ENCODE data around the gene SETD1A.
A peak's percentile ranks its signal among the peaks of the same experiment; 100 is the strongest.
"Not testable (repeated sequence)": the region's sequence is repeated elsewhere in the genome, so short reads cannot be mapped to it uniquely, and the experiment has no call there.

Gene SETD1A

GRCh38 chr16:31008149-31008548 lies 50.6 kb downstream of the SETD1A start:
- TF ChIP-seq GATA1 (IDR thresholded peaks at IDR 0.05; ENCODE audit: low read depth, low read length) = no peak
- no peak for TF ChIP-seq POLR2A (IDR thresholded peaks at IDR 0.05; ENCODE audit: low read length)
- DNase-seq = no peak

- TF ChIP-seq GATA1 (IDR thresholded peaks at IDR 0.05; ENCODE audit: low read depth, low read length) = no peak
- no peak for TF ChIP-seq POLR2A (IDR thresholded peaks at IDR 0.05; ENCODE audit: low read length)
These were observed 51.0 kb downstream of the SETD1A start for GRCh38 chr16:31008551-31008950.

DNA sequence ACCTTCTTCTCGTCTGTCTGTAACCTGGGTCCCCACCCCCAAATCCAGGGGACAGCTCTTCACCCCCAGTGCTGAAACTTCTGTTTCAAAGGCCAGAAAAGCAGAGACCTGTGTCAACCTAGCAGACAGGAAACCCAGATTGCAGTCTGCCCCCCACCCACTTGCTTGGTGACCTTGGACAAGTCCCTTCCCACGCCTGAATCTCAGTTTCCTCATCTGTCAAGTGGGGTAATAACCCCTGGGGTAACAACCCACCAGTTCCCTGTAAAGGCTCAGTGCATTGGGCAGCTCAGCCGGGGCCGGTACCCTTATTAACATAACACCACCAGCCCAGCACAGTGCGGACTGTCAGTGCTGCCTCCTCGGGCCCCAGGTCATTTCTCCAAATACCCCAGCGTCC lies 51.6 kb downstream of the SETD1A start:
- no peak for TF ChIP-seq GATA1 (IDR thresholded peaks at IDR 0.05; ENCODE audit: low read depth, low read length)
- TF ChIP-seq POLR2A (IDR thresholded peaks at IDR 0.05; ENCODE audit: low read length) = no peak
- no peak for DNase-seq

More at GRCh38 chr16:31008551-31008950, 51.0 kb downstream of the SETD1A start:
- DNase-seq = no peak

GRCh38 chr16:31009894-31010584 lies 52.5 kb downstream of the SETD1A start:
- TF ChIP-seq GATA1 (IDR thresholded peaks at IDR 0.05; ENCODE audit: low read depth, low read length) = no peak
- no peak for TF ChIP-seq POLR2A (IDR thresholded peaks at IDR 0.05; ENCODE audit: low read length)
- DNase-seq = no peak

DNA sequence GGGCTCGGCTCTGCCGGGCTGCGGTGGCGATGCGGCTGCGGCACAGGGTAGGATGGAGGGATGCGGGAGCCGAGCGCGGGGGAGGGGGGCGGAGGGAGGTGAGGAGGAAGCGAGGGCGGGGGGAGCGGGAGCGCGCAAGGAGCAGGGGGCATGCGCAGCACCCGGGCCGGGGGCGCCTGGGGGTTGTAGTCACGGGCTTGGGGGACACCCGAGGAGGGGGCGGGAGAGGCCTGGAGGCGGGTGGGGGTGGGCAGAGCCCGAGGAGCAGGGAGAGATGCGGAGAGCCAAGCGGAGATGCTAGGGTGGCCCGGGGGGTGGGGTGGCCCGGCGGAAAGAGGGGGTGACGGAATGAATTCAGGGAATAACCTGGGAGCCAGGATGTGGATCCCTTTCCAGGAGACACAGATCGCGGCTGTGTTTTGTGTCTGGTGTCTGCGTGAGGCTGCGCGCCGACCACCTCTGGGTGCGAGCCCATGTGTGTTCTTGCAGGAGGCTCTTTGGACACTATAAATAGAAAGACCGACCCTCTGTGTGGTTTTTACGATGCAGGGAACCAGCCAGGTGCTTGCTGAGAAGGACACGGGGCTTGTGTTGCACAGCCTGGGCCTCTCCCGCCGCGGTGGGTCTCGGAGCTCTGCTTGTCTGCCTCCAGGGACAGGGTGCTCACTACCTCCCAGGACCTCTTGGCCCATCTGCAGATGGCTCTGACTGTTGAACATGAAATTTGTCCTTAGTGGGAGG lies 53.2 kb downstream of the SETD1A start, which contains the start of gene STX1B:
Gene STX1B (minus strand): TSS at position 54 of the 741 bp plus-strand sequence. CDS start 242 bp downstream, outside the sequence.
- no peak for DNase-seq
- no peak for TF ChIP-seq POLR2A (IDR thresholded peaks at IDR 0.05; ENCODE audit: low read length)
- no peak for TF ChIP-seq GATA1 (IDR thresholded peaks at IDR 0.05; ENCODE audit: low read depth, low read length)

DNA sequence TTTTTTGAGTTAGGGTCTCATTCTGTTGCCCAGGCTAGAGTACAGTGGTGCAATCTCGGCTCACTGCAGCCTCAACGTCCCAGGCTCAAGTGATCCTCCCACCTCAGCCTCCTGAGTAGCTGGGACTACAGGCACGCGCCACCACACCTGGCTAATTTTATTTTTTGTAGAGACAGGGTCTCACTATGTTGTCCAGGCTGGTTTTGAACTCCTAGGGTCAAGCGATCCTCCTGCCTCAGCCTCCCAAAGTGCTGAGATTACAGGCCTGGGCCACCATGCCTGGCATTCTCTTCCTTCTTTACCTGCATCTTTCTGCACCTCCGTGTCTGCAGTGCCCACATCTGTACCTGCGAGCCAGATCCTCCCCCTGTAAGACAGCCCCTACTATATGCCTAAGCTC lies 54.3 kb downstream of the SETD1A start:
- DNase-seq = not testable (repeated sequence)

GRCh38 chr16:31013292-31013691 lies 55.7 kb downstream of the SETD1A start:
- not testable (repeated sequence) for DNase-seq

DNA sequence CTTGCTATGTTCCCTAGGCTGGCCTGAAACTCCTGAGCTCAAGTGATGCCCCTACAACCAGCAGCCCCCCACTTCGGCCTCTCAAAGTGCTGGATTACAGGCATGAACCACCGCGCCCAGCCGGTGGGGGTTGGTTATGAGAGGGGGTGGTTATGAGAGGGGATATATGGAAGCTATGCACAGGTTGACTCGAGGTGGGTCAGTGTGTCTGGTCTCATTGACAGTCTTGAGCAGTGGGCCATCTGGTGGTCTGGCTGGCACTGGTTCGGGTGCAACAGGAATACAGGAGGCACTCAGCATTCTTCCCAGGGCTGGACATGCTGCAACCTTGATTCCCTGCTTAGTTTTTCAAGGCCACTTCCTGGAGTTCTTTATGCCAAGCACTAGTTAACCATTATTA lies 58.5 kb downstream of the SETD1A start:
- no peak for TF ChIP-seq POLR2A (IDR thresholded peaks at IDR 0.05; ENCODE audit: low read length)
- no peak for TF ChIP-seq GATA1 (IDR thresholded peaks at IDR 0.05; ENCODE audit: low read depth, low read length)
- DNase-seq = no peak

DNA sequence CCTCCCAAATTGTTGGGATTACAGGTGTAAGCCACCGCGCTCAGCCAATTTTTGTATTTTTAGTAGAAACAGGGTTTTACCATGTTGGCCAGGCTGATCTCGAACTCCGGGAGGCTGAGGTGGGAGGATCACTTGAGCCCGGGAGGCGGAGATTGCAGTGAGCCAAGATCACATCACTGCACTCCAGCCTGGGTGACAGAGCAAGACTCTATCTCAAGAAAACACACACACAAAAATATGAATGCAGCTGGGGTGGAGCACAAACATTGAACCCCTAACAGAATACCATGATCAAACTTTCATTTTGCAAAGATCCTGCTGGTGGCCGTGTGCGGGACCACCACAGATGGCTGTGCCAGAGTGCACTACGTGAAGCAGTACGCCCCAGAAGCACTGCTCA lies 60.2 kb downstream of the SETD1A start:
- peak; percentile 72 to 82 for DNase-seq

DNA sequence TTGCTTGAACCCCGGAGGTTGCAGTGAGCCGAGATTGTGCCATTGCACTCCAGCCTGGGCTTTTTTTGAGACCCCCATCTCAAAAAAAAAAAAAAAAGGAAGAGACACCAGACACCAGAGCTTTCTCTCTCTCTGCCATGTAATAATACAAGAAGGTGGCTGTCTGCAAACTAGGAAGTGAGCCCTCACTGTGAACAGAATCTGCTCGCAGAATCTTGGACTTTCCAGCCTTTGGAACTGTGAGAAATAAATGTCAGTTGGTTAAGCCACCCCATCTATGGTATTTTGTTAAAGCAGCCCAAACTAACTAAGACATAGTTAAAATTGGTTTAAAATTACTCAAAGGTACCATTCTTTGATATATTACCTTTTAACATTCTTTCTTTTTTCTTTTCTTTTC lies 63.0 kb downstream of the SETD1A start:
- DNase-seq = no peak

GRCh38 chr16:31022544-31023251 lies 65.1 kb downstream of the SETD1A start:
- no peak for TF ChIP-seq POLR2A (IDR thresholded peaks at IDR 0.05; ENCODE audit: low read length)
- TF ChIP-seq GATA1 (IDR thresholded peaks at IDR 0.05; ENCODE audit: low read depth, low read length) = no peak
- no peak for DNase-seq

More for the DNA sequence above, 63.0 kb downstream of the SETD1A start:
- no peak for TF ChIP-seq GATA1 (IDR thresholded peaks at IDR 0.05; ENCODE audit: low read depth, low read length)
- TF ChIP-seq POLR2A (IDR thresholded peaks at IDR 0.05; ENCODE audit: low read length) = no peak

DNA sequence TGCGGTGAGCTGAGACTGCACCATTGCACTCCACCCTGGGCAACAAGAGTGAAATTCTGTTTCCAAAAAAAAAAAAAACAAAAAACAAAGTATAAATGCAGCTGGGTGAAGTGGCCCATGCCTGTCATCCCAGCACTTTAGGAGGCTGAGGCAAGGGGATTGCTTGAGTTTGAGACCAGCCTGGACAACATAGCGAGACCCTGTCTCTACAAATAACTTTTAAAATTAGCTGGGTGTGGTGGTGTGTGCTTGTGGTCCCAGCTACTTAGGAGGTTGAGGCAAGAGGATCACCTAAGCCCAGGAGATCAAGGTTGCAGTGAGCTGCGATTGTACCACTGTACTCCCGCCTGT lies 65.7 kb downstream of the SETD1A start:
- TF ChIP-seq POLR2A (IDR thresholded peaks at IDR 0.05; ENCODE audit: low read length) (no peak), GATA1 (IDR thresholded peaks at IDR 0.05; ENCODE audit: low read depth, low read length) (no peak)
- no peak for DNase-seq

GRCh38 chr16:31023627-31024226 lies 66.2 kb downstream of the SETD1A start:
- DNase-seq = no peak
- no peak for TF ChIP-seq POLR2A (IDR thresholded peaks at IDR 0.05; ENCODE audit: low read length)
- TF ChIP-seq GATA1 (IDR thresholded peaks at IDR 0.05; ENCODE audit: low read depth, low read length) = no peak

DNA sequence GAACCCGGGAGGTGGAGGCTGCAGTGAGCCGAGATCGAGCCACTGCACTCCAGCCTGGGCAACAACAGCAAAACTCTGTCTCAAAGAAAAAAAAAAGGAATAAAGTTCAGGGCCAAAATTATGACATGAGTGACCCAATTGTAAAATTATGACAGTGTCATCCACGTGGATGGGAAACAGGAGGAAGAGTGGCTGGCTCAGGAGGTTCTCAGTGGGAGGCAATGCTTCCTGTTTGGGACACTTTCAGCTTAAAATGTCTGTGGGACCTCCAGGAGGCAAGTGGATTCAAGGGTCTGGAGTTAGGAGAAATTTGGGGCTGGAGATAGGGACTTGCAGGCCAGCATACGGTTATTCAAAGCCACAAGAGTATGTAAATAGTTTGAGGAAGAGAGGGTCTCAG lies 67.8 kb downstream of the SETD1A start:
- DNase-seq = no peak
- TF ChIP-seq GATA1 (IDR thresholded peaks at IDR 0.05; ENCODE audit: low read depth, low read length) (no peak), POLR2A (IDR thresholded peaks at IDR 0.05; ENCODE audit: low read length) (no peak)
